Endothelial cell of umbilical vein (primary cell): Measurements from ENCODE around the gene GGT7. TPM values are rescaled to one million over a fixed set of nuclear protein-coding genes. Genes with fewer than 3 reads are reported as not detected.

Source experiments
- BruUV-seq: library from RNA; stranded (reverse); fragments of 400-500 nt; replicated peaks from 2 replicates; lab custom pipeline; 2021; lab: Mats Ljungman, UMichigan
- CTCF ChIA-PET: fragments of 300-600, 350-600 bp; sonication (Branson Sonifier 250); formaldehyde crosslinking; loops from one replicate; lab custom pipeline; 2021; ENCODE audit warnings: antibody characterized with exemption, inconsistent platforms; lab: Charles Lee
- POLR2A ChIA-PET: fragments of 300-600, 350-600 bp; sonication (Branson Sonifier 250); formaldehyde crosslinking; loops from one replicate; lab custom pipeline; 2021; ENCODE audit warnings: antibody characterized with exemption, inconsistent platforms; lab: Charles Lee
- DNase-seq: peaks from one replicate; pipeline ENCODE4 v3.0.0-alpha.2; 2011; ENCODE audit warnings: low read depth, low spot score
- FAIRE-seq: peaks from 2 replicates; lab custom pipeline; 2011; peaks lifted over from hg19 to GRCh38; lab: Jason Lieb, UNC
- H2AFZ ChIP-seq: 2 replicates; pipeline ENCODE4 v1.6.0; 2012; ENCODE audit warnings: low read depth, low read length, control low read depth, inconsistent platforms
- H3K27ac ChIP-seq: 2 replicates; pipeline ENCODE4 v1.5.1; 2011; ENCODE audit warnings: low read depth, mild to moderate bottlenecking, control low read depth, low read length, moderate library complexity; ENCODE audit not compliant: insufficient read depth
- H3K27me3 ChIP-seq, 2 experiments: 2 replicates each; pipeline versions ENCODE4 v1.6.0 to v1.6.1; 2011; ENCODE audit warnings: low read length in 2 of 2, mixed read lengths in 1 of 2; ENCODE audit not compliant: control insufficient read depth in 2 of 2, insufficient read depth in 2 of 2
- H3K36me3 ChIP-seq, 2 experiments: 2 replicates in 1 of 2; 3 replicates in 1 of 2; pipeline ENCODE4 v1.5.1; 2011; ENCODE audit warnings: low read length in 2 of 2, mild to moderate bottlenecking in 1 of 2, moderate library complexity in 1 of 2; ENCODE audit not compliant: control insufficient read depth in 2 of 2, insufficient read depth in 2 of 2; ENCODE audit errors: extremely low read depth in 1 of 2
- H3K4me1 ChIP-seq: 3 replicates; pipeline ENCODE4 v1.5.1; 2011; ENCODE audit warnings: mild to moderate bottlenecking, low read length; ENCODE audit not compliant: control insufficient read depth, insufficient read depth; ENCODE audit errors: extremely low read depth
- H3K4me2 ChIP-seq: 2 replicates; pipeline ENCODE4 v1.6.1; 2011; ENCODE audit warnings: low read length, control low read depth, mixed read lengths; ENCODE audit not compliant: insufficient read depth
- H3K4me3 ChIP-seq, 3 experiments: fragments of 200-600 bp in 1 of 3; sonication (generic), shearing (Covaris generic) in 1 of 3; replicated peaks in 1 of 3; 2 replicates each; pipeline ENCODE4 v1.5.1; 2011 to 2016; ENCODE audit warnings: control low read depth in 3 of 3, low read length in 3 of 3, mild to moderate bottlenecking in 2 of 3, inconsistent platforms in 1 of 3, low read depth in 1 of 3, moderate library complexity in 1 of 3; ENCODE audit not compliant: insufficient read depth in 1 of 3
- H3K79me2 ChIP-seq: 2 replicates; pipeline ENCODE4 v1.6.0; 2012; ENCODE audit warnings: low read length, inconsistent platforms; ENCODE audit not compliant: control insufficient read depth, insufficient read depth
- H3K9ac ChIP-seq: replicated peaks from 2 replicates; pipeline ENCODE3; 2011; ENCODE audit warnings: low read length, control low read depth; ENCODE audit not compliant: insufficient read depth; ENCODE audit errors: extremely low read depth
- H3K9me1 ChIP-seq: replicated peaks from 3 replicates; pipeline ENCODE4 v1.6.0; 2011; ENCODE audit warnings: mild to moderate bottlenecking, low read length; ENCODE audit not compliant: control insufficient read depth, insufficient read depth; ENCODE audit errors: extremely low read depth
- H3K9me3 ChIP-seq: replicated peaks from 2 replicates; pipeline ENCODE4 v1.5.1; 2012; ENCODE audit warnings: low read length, inconsistent platforms; ENCODE audit not compliant: control insufficient read depth, insufficient read depth
- H4K20me1 ChIP-seq: replicated peaks from 2 replicates; pipeline ENCODE3; 2011; ENCODE audit warnings: mild to moderate bottlenecking, low read length; ENCODE audit not compliant: control insufficient read depth, insufficient read depth; ENCODE audit errors: extremely low read depth
- CTCF ChIP-seq, 2 donors: IDR thresholded peaks; 1 replicate in 1 of 2; 2 replicates in 1 of 2; pipeline ENCODE4 v1.5.1; 2011; ENCODE audit warnings: low read length in 2 of 2, mild to moderate bottlenecking in 2 of 2, moderate library complexity in 2 of 2, control low read depth in 1 of 2, inconsistent platforms in 1 of 2, low read depth in 1 of 2; ENCODE audit not compliant: insufficient read depth in 1 of 2; ENCODE audit errors: extremely low read depth in 1 of 2
- EZH2 ChIP-seq: IDR thresholded peaks from 2 replicates; pipeline ENCODE4 v1.6.1; 2012; ENCODE audit warnings: borderline replicate concordance, low read depth, mild to moderate bottlenecking, moderate library complexity, low read length, inconsistent platforms; ENCODE audit not compliant: severe bottlenecking
- FOS ChIP-seq: IDR thresholded peaks from 2 replicates; pipeline ENCODE4 v1.6.1; 2011; ENCODE audit warnings: mild to moderate bottlenecking, low read length, moderate library complexity, borderline replicate concordance; ENCODE audit not compliant: insufficient read depth
- GATA2 ChIP-seq: IDR thresholded peaks from 2 replicates; pipeline ENCODE4 v1.7.0; 2011; ENCODE audit warnings: low read depth, mild to moderate bottlenecking, moderate library complexity, mixed read lengths, low read length; ENCODE audit not compliant: insufficient read length, insufficient read depth
- JUN ChIP-seq: IDR thresholded peaks from 2 replicates; pipeline ENCODE4 v1.6.1; 2011; ENCODE audit warnings: borderline replicate concordance, low read depth; ENCODE audit not compliant: insufficient read length, insufficient read depth
- MYC ChIP-seq: IDR thresholded peaks from one replicate; pipeline ENCODE4 v1.6.1; 2011; ENCODE audit warnings: mild to moderate bottlenecking, low read depth, low read length
- POLR2A ChIP-seq: IDR thresholded peaks from 2 replicates; pipeline ENCODE4 v1.6.1; 2012; ENCODE audit warnings: low read depth, mild to moderate bottlenecking, control low read depth, low read length
- POLR2AphosphoS5 ChIP-seq: IDR thresholded peaks from 2 replicates; pipeline ENCODE4 v1.6.1; 2012; ENCODE audit warnings: low read depth, mild to moderate bottlenecking, control low read depth, low read length, moderate library complexity; ENCODE audit not compliant: insufficient read depth
- dilution Hi-C: fragments of 300-500 bp; cut with MboI; formaldehyde crosslinking; loops from one replicate; pipeline ENCODE4 v1.15.0; 2019; ENCODE audit warnings: low sequenced_read_pairs; ENCODE audit not compliant: extremely low pct_ligation_motif_present
- intact Hi-C: fragments of 100-400 bp; cut with micrococcal nuclease; formaldehyde crosslinking; loops from one replicate; pipeline ENCODE4 v1.10.0; 2022
- polyA plus RNA-seq, 4 experiments: library from polyadenylated mRNA; depleted of rRNA in 3 of 4; stranded (reverse) in 3 of 4; unstranded in 1 of 4; fragments of >200 nt; gene quantifications; 2 replicates each; pipeline versions ENCODE4 v1.2.1 to v1.2.3, GENCODE V29; 2011 to 2012; ENCODE audit warnings: missing spikeins in 1 of 4
- total RNA-seq: library from RNA; stranded (reverse); gene quantifications from 2 replicates; pipeline ENCODE4 v1.2.3, GENCODE V29; 2021
- TF ChIP-seq, protein P1 (sequence below): IDR thresholded peaks from 2 replicates; pipeline ENCODE4 v1.6.1; 2011; ENCODE audit not compliant: insufficient read depth, insufficient read length

The GGT7 gene
- total and polyA plus RNA-seq, 2 donors (not counting 3 experiments of a cell fraction or from before 2014, with no cell fraction given): 4.1 to 5.0 TPM

- H3K79me2 ChIP-seq: peaks cover 6% of the 10 kb centered on the region
- no peak overlapping the region for H3K27ac ChIP-seq
- H3K4me2 ChIP-seq: no peak overlapping the region
- intact Hi-C loops: loop anchor here (1.0 to 2.0 kb wide), 6 partner anchors 86 to 395 kb away; partner anchors contain the start of gene TRPC4AP
- no peaks in the 10 kb centered on the region for H3K9me3 ChIP-seq
- dilution Hi-C loops: no loop called here
- no peaks in the 10 kb centered on the region for H3K36me3 ChIP-seq
- TF ChIP-seq CTCF (IDR thresholded peaks at IDR 0.05; ENCODE audit: extremely low read depth in 1 of 2, insufficient read depth in 1 of 2, low read depth in 1 of 2, low read length in 2 of 2) (peak; percentile 82 to 94), JUN (no peak)
- ChIA-PET POLR2A (interaction anchor here (0.5 to 1.3 kb wide), 3 partner anchors 31 to 83 kb away, joined by 3 to 7 read pairs (median 3); partner anchors contain the start of genes GSS and MYH7B), CTCF (interaction anchor here (0.6 to 6.0 kb wide), 47 partner anchors 10 to 392 kb away, joined by 3 to 182 read pairs (median 5); partner anchors contain the start of genes EDEM2, GSS, MYH7B and TRPC4AP)
- H3K4me3 ChIP-seq: no peak overlapping the region
- DNase-seq: peak; percentile 90
- H3K27me3 ChIP-seq: no peaks in the 10 kb centered on the region
- H3K9ac ChIP-seq: no peak overlapping the region
- H4K20me1 ChIP-seq: no peaks in the 10 kb centered on the region
- H3K9me1 ChIP-seq: no peaks in the 10 kb centered on the region
- H2AFZ ChIP-seq: no peak overlapping the region
- no TSS peak for BruUV-seq
- peak; percentile 76 for FAIRE-seq
- H3K4me1 ChIP-seq: peaks cover 12% of the 10 kb centered on the region
These were observed 1.5 kb upstream of the GGT7 start for GRCh38 chr20:34874094-34874654.

DNA sequence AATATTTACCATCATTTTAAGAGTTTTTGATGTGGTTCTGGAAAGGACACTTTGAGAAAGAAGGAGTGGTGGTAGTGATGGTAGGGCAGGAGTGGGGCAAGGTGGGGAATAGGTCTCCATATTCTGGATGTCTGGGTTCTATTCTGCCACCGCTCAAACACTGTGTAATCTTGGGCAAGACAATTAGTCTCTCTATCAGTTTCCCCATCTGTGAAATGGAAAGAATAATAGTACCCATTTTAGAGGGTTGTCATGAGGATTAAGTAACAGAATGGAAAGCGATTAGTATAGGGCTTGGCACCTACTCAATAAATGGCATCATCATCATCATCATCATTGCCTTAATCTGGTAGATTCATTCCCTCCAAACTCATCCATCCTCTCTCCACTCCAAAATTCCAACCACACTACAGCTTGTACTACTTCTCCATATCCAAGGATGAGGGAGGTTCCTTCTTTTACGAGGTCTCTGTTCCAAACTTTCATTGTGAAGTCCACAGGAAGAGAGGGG lies 982 bp upstream of the GGT7 start:
- Histone ChIP-seq H2AFZ (peak overlapping the region; percentile 89), H3K27me3 (no peaks in the 10 kb centered on the region), H3K36me3 (no peaks in the 10 kb centered on the region), H3K9ac (no peak overlapping the region), H3K9me3 (no peaks in the 10 kb centered on the region), H3K79me2 (peaks cover 6% of the 10 kb centered on the region), H4K20me1 (no peaks in the 10 kb centered on the region), H3K4me2 (no peak overlapping the region), H3K4me1 (peaks cover 12% of the 10 kb centered on the region), H3K9me1 (no peaks in the 10 kb centered on the region), H3K4me3 (no peak overlapping the region), H3K27ac (no peak overlapping the region)
- DNase-seq (no peak), FAIRE-seq (no peak)
- TF ChIP-seq, protein P1, sequence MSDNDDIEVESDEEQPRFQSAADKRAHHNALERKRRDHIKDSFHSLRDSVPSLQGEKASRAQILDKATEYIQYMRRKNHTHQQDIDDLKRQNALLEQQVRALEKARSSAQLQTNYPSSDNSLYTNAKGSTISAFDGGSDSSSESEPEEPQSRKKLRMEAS: no peak
- no peak for TF ChIP-seq JUN
- TF ChIP-seq FOS: no peak
- TF ChIP-seq CTCF (IDR thresholded peaks at IDR 0.05; ENCODE audit: extremely low read depth in 1 of 2, insufficient read depth in 1 of 2, low read depth in 1 of 2, low read length in 2 of 2): no peak
- no peak for TF ChIP-seq GATA2
- no peak for TF ChIP-seq EZH2
- no peak for TF ChIP-seq POLR2AphosphoS5
- no peak for TF ChIP-seq MYC
- TF ChIP-seq POLR2A: no peak
- no TSS peak for BruUV-seq
- intact Hi-C loops: loop anchor here (1.0 to 2.0 kb wide), 6 partner anchors 87 to 396 kb away; partner anchors contain the start of gene TRPC4AP
- dilution Hi-C loops: no loop called here
- ChIA-PET POLR2A (interaction anchor here (0.5 to 1.3 kb wide), 2 partner anchors 82 to 84 kb away, joined by 3 to 7 read pairs; partner anchors contain the start of genes GSS and MYH7B), CTCF (interaction anchor here (0.8 to 6.0 kb wide), 39 partner anchors 10 to 393 kb away, joined by 3 to 182 read pairs (median 6); partner anchors contain the start of genes EDEM2, GSS, MYH7B and TRPC4AP)
